ENCODE data around the gene ZNF35. TPM values are rescaled to one million over a fixed set of nuclear protein-coding genes. Genes with fewer than 3 reads are reported as not detected.

ZNF35 gene
- total and polyA plus RNA-seq, 4 experiments from 2014 or later = 0.87 to 5.2 (median 2.5) TPM

- peaks cover 6% of the 10 kb centered on the region for H3K4me1 ChIP-seq (ENCODE audit: insufficient read depth, low read length)
- H3K27ac Mint-ChIP-seq = no peak overlapping the region
- ChIA-PET POLR2A (ENCODE audit: partially characterized antibody) (no interaction called here), CTCF (ENCODE audit: partially characterized antibody) (no interaction called here)
- H3K27me3 ChIP-seq (ENCODE audit: insufficient read depth, low read length) = no peaks in the 10 kb centered on the region
- no peak overlapping the region for H3K4me3 Mint-ChIP-seq
- intact Hi-C loops (cut with micrococcal nuclease) = no loop called here
- H3K27ac ChIP-seq (ENCODE audit: low read depth, low read length) = no peak overlapping the region
- H3K36me3 ChIP-seq (ENCODE audit: insufficient read depth, low read length) = peaks cover 23% of the 10 kb centered on the region
- H3K27me3 Mint-ChIP-seq = no peaks in the 10 kb centered on the region
- H3K36me3 Mint-ChIP-seq = peaks cover 62 to 71% of the 10 kb centered on the region in 2 donors
- no peak for DNase-seq
- no peak overlapping the region for H3K4me3 ChIP-seq (ENCODE audit: low read length in 2 of 2)
- H3K4me1 Mint-ChIP-seq = peaks cover 8 to 11% (median 9%) of the 10 kb centered on the region in 4 donors
- H3K9me3 Mint-ChIP-seq = peaks cover 2 to 93% (median 77%) of the 10 kb centered on the region in 8 donors
- peaks cover 0 to 34% of the 10 kb centered on the region in 2 donors for H3K9me3 ChIP-seq (ENCODE audit: control insufficient read depth in 1 of 2, low read length in 2 of 2)
These were observed 5.5 kb upstream of the ZNF35 start for GRCh38 chr3:44643024-44643423.

- intact Hi-C loops (cut with micrococcal nuclease) = no loop called here
- Mint-ChIP-seq H3K36me3 (peaks cover 44 to 45% of the 10 kb centered on the region in 2 donors), H3K9me3 (peaks cover 0 to 54% (median 42%) of the 10 kb centered on the region in 8 donors), H3K27ac (peak overlapping the region in 3 of 7 donors; percentile 2 to 43 (median 6)), H3K4me3 (peak overlapping the region; percentile 67 to 88 (median 88)), H3K4me1 (peaks cover 12 to 23% (median 18%) of the 10 kb centered on the region in 4 donors), H3K27me3 (no peaks in the 10 kb centered on the region)
- Histone ChIP-seq H3K4me1 (ENCODE audit: insufficient read depth, low read length) (peaks cover 8% of the 10 kb centered on the region), H3K9me3 (ENCODE audit: control insufficient read depth in 1 of 2, low read length in 2 of 2) (peaks cover 0 to 23% of the 10 kb centered on the region in 2 donors), H3K4me3 (ENCODE audit: low read length in 2 of 2) (no peak overlapping the region), H3K36me3 (ENCODE audit: insufficient read depth, low read length) (peaks cover 2% of the 10 kb centered on the region), H3K27me3 (ENCODE audit: insufficient read depth, low read length) (no peaks in the 10 kb centered on the region), H3K27ac (ENCODE audit: low read depth, low read length) (no peak overlapping the region)
- CTCF ChIA-PET (ENCODE audit: partially characterized antibody) = interaction anchor here (1.4 kb wide), 1 partner anchor 22 kb away, joined by 3 read pairs; no protein-coding TSS in a partner anchor
- POLR2A ChIA-PET (ENCODE audit: partially characterized antibody) = interaction anchor here (1.1 kb wide), 1 partner anchor 114 kb away, joined by 3 read pairs; the partner anchor contains the start of genes KIAA1143 and KIF15
- no peak for DNase-seq
These were observed 761 bp upstream of the ZNF35 start for GRCh38 chr3:44647771-44648170.

- CTCF ChIA-PET (ENCODE audit: partially characterized antibody) = no interaction called here
- peaks cover 4 to 48% (median 33%) of the 10 kb centered on the region in 8 donors for H3K9me3 Mint-ChIP-seq
- peak overlapping the region in 3 of 8 donors; percentile 49 to 88 (median 85) for H3K4me3 Mint-ChIP-seq
- Histone ChIP-seq H3K27ac (ENCODE audit: low read depth, low read length) (no peak overlapping the region), H3K9me3 (ENCODE audit: control insufficient read depth in 1 of 2, low read length in 2 of 2) (peaks cover 0 to 10% of the 10 kb centered on the region in 2 donors), H3K4me3 (ENCODE audit: low read length in 2 of 2) (no peak overlapping the region), H3K4me1 (ENCODE audit: insufficient read depth, low read length) (peaks cover 8% of the 10 kb centered on the region), H3K36me3 (ENCODE audit: insufficient read depth, low read length) (peaks cover 3% of the 10 kb centered on the region), H3K27me3 (ENCODE audit: insufficient read depth, low read length) (no peaks in the 10 kb centered on the region)
- peaks cover 12 to 23% (median 18%) of the 10 kb centered on the region in 4 donors for H3K4me1 Mint-ChIP-seq
- POLR2A ChIA-PET (ENCODE audit: partially characterized antibody) = no interaction called here
- no peaks in the 10 kb centered on the region for H3K27me3 Mint-ChIP-seq
- no peak overlapping the region for H3K27ac Mint-ChIP-seq
- H3K36me3 Mint-ChIP-seq = peaks cover 52 to 61% of the 10 kb centered on the region in 2 donors
- intact Hi-C loops (cut with micrococcal nuclease) = no loop called here
- no peak for DNase-seq
These were observed 1.2 kb downstream of the ZNF35 start for GRCh38 chr3:44649709-44650108.

- H3K9me3 ChIP-seq (ENCODE audit: control insufficient read depth in 1 of 2, low read length in 2 of 2) = peaks cover 3 to 10% of the 10 kb centered on the region in 2 donors
- H3K36me3 ChIP-seq (ENCODE audit: insufficient read depth, low read length) = peaks cover 3% of the 10 kb centered on the region
- peaks cover 70 to 73% of the 10 kb centered on the region in 2 donors for H3K36me3 Mint-ChIP-seq
- H3K4me1 ChIP-seq (ENCODE audit: insufficient read depth, low read length) = no peaks in the 10 kb centered on the region
- ChIA-PET CTCF (ENCODE audit: partially characterized antibody) (no interaction called here), POLR2A (ENCODE audit: partially characterized antibody) (no interaction called here)
- no peaks in the 10 kb centered on the region for H3K27me3 ChIP-seq (ENCODE audit: insufficient read depth, low read length)
- no peak overlapping the region for H3K4me3 Mint-ChIP-seq
- DNase-seq = no peak
- no peak overlapping the region for H3K27ac ChIP-seq (ENCODE audit: low read depth, low read length)
- H3K4me3 ChIP-seq (ENCODE audit: low read length in 2 of 2) = no peak overlapping the region
- H3K4me1 Mint-ChIP-seq = peaks cover 2 to 4% (median 4%) of the 10 kb centered on the region in 4 donors
- H3K27me3 Mint-ChIP-seq = no peaks in the 10 kb centered on the region
- no peak overlapping the region for H3K27ac Mint-ChIP-seq
- intact Hi-C loops (cut with micrococcal nuclease) = no loop called here
- peaks cover 6 to 56% (median 33%) of the 10 kb centered on the region in 8 donors for H3K9me3 Mint-ChIP-seq
These were observed 5.5 kb downstream of the ZNF35 start for GRCh38 chr3:44654039-44654438.

GRCh38 chr3:44659015-44659414, 10.5 kb downstream of the ZNF35 start:
- Histone ChIP-seq H3K4me3 (ENCODE audit: low read length in 2 of 2) (no peak overlapping the region), H3K27ac (ENCODE audit: low read depth, low read length) (no peak overlapping the region), H3K27me3 (ENCODE audit: insufficient read depth, low read length) (no peaks in the 10 kb centered on the region), H3K36me3 (ENCODE audit: insufficient read depth, low read length) (no peaks in the 10 kb centered on the region), H3K4me1 (ENCODE audit: insufficient read depth, low read length) (no peaks in the 10 kb centered on the region), H3K9me3 (ENCODE audit: control insufficient read depth in 1 of 2, low read length in 2 of 2) (peaks cover 3 to 18% of the 10 kb centered on the region in 2 donors)
- Mint-ChIP-seq H3K27ac (no peak overlapping the region), H3K4me1 (no peaks in the 10 kb centered on the region), H3K9me3 (peaks cover 2 to 82% (median 64%) of the 10 kb centered on the region in 8 donors), H3K4me3 (no peak overlapping the region), H3K36me3 (peaks cover 44 to 70% of the 10 kb centered on the region in 2 donors), H3K27me3 (peaks cover 0 to 1% of the 10 kb centered on the region in 2 donors)
- POLR2A ChIA-PET (ENCODE audit: partially characterized antibody) = no interaction called here
- DNase-seq = no peak
- CTCF ChIA-PET (ENCODE audit: partially characterized antibody) = no interaction called here
- intact Hi-C loops (cut with micrococcal nuclease) = no loop called here

- DNase-seq = no peak
- Mint-ChIP-seq H3K27ac (no peak overlapping the region), H3K4me3 (no peak overlapping the region), H3K36me3 (peaks cover 40 to 69% of the 10 kb centered on the region in 2 donors), H3K9me3 (peaks cover 2 to 82% (median 66%) of the 10 kb centered on the region in 8 donors), H3K27me3 (peaks cover 0 to 1% of the 10 kb centered on the region in 2 donors), H3K4me1 (no peaks in the 10 kb centered on the region)
- no peaks in the 10 kb centered on the region for H3K36me3 ChIP-seq (ENCODE audit: insufficient read depth, low read length)
- ChIA-PET CTCF (ENCODE audit: partially characterized antibody) (no interaction called here), POLR2A (ENCODE audit: partially characterized antibody) (no interaction called here)
- H3K9me3 ChIP-seq (ENCODE audit: control insufficient read depth in 1 of 2, low read length in 2 of 2) = peaks cover 3 to 18% of the 10 kb centered on the region in 2 donors
- H3K4me1 ChIP-seq (ENCODE audit: insufficient read depth, low read length) = no peaks in the 10 kb centered on the region
- intact Hi-C loops (cut with micrococcal nuclease) = no loop called here
- H3K4me3 ChIP-seq (ENCODE audit: low read length in 2 of 2) = no peak overlapping the region
- no peaks in the 10 kb centered on the region for H3K27me3 ChIP-seq (ENCODE audit: insufficient read depth, low read length)
- H3K27ac ChIP-seq (ENCODE audit: low read depth, low read length) = no peak overlapping the region
These were observed 10.9 kb downstream of the ZNF35 start for GRCh38 chr3:44659434-44659833.

GRCh38 chr3:44661189-44661588, 12.7 kb downstream of the ZNF35 start:
- ChIA-PET CTCF (ENCODE audit: partially characterized antibody) (no interaction called here), POLR2A (ENCODE audit: partially characterized antibody) (no interaction called here)
- no peaks in the 10 kb centered on the region for H3K4me1 ChIP-seq (ENCODE audit: insufficient read depth, low read length)
- Mint-ChIP-seq H3K27ac (no peak overlapping the region), H3K4me1 (no peaks in the 10 kb centered on the region), H3K9me3 (peaks cover 2 to 82% (median 72%) of the 10 kb centered on the region in 8 donors), H3K4me3 (no peak overlapping the region), H3K36me3 (peaks cover 31 to 59% of the 10 kb centered on the region in 2 donors), H3K27me3 (peaks cover 0 to 3% of the 10 kb centered on the region in 2 donors)
- no peaks in the 10 kb centered on the region for H3K36me3 ChIP-seq (ENCODE audit: insufficient read depth, low read length)
- H3K9me3 ChIP-seq (ENCODE audit: control insufficient read depth in 1 of 2, low read length in 2 of 2) = peaks cover 3 to 18% of the 10 kb centered on the region in 2 donors
- no peak overlapping the region for H3K27ac ChIP-seq (ENCODE audit: low read depth, low read length)
- H3K27me3 ChIP-seq (ENCODE audit: insufficient read depth, low read length) = no peaks in the 10 kb centered on the region
- intact Hi-C loops (cut with micrococcal nuclease) = no loop called here
- no peak for DNase-seq
- no peak overlapping the region for H3K4me3 ChIP-seq (ENCODE audit: low read length in 2 of 2)

Data from CD4-positive, alpha-beta memory T cell (primary cell).